Panc1 (cell line): ENCODE data around the gene CAPZA3.

Experiments
- CTCF ChIP-seq: fragments of 450-650 bp; IDR thresholded peaks from 2 replicates; pipeline ENCODE4 v1.5.1; 2017; ENCODE audit warnings: mild to moderate bottlenecking
- POLR2AphosphoS5 ChIP-seq: IDR thresholded peaks from 2 replicates; pipeline ENCODE4 v1.6.1; 2012; ENCODE audit warnings: mild to moderate bottlenecking, low read depth, low read length, moderate library complexity
- TCF7L2 ChIP-seq: IDR thresholded peaks from 2 replicates; pipeline ENCODE4 v1.6.1; 2011; ENCODE audit warnings: mild to moderate bottlenecking, low read depth, low read length, inconsistent platforms

- no peak for TF ChIP-seq TCF7L2
- TF ChIP-seq CTCF, result no peak
- no peak for TF ChIP-seq POLR2AphosphoS5
These were observed 15.7 kb downstream of the CAPZA3 start for GRCh38 chr12:18753481-18754123.
